Mesothelial cell of epicardium (in vitro differentiated cells): ENCODE data around the gene CEP164. TPM values are rescaled to one million over a fixed set of nuclear protein-coding genes. Genes with fewer than 3 reads are reported as not detected.

ENCODE experiments used
- DNase-seq, 2 experiments: peaks; one replicate each; pipeline ENCODE4 v3.0.0; 2021; ENCODE audit warnings: low spot score in 2 of 2; ENCODE audit not compliant: unreplicated experiment in 2 of 2
- H3K27ac Mint-ChIP-seq: 2 replicates; pipeline ENCODE4 v1.8.0; 2021; ENCODE audit warnings: mixed read lengths
- H3K27me3 Mint-ChIP-seq: 2 replicates; pipeline ENCODE4 v1.8.0; 2021; ENCODE audit warnings: low read depth, mixed read lengths
- H3K36me3 Mint-ChIP-seq: 2 replicates; pipeline ENCODE4 v1.8.0; 2021; ENCODE audit warnings: mixed read lengths
- H3K4me1 Mint-ChIP-seq: 2 replicates; pipeline ENCODE4 v1.8.0; 2021; ENCODE audit warnings: mixed read lengths
- H3K4me3 Mint-ChIP-seq: 2 replicates; pipeline ENCODE4 v1.8.0; 2021; ENCODE audit warnings: mild to moderate bottlenecking, moderate library complexity, mixed read lengths
- H3K9me3 Mint-ChIP-seq: 2 replicates; pipeline ENCODE4 v1.8.0; 2021; ENCODE audit warnings: mixed read lengths
- CTCF ChIP-seq: fragments of 200-600 bp; sonication (generic); IDR thresholded peaks from one replicate; pipeline ENCODE4 v1.5.0; 2021; ENCODE audit warnings: antibody characterized with exemption; ENCODE audit not compliant: unreplicated experiment
- total RNA-seq: library from RNA; stranded (reverse); gene quantifications from 3 replicates; pipeline ENCODE4 v1.2.1, GENCODE V29; 2021

Gene CEP164
- total RNA-seq, 1 donor from 2014 or later = 51.1 TPM

GRCh38 chr11:117411736-117412135 is 84.1 kb downstream of the CEP164 start:
- Mint-ChIP-seq H3K27me3 (no peaks in the 10 kb centered on the region), H3K9me3 (no peaks in the 10 kb centered on the region)

DNA sequence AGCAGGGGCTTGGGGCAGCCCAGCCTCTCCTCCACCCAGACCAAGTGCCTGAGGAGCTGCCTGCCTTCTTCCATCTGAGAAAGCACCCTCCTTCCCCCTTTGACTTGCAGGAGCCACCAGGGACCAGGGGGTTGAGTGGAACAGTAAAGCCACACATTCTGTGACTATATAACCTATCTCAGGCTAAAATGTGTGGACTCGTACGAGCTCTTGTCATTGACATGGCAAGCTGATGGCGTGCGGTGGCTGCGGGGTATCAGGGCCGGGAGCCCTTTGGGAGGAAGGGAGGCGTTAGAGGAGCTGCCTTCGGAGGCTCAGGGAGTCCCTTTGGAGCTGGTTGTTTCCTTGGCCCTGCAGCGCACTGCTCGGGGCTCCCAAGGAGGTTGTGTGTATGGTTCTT is 84.5 kb downstream of the CEP164 start:
- Mint-ChIP-seq H3K27me3 (no peaks in the 10 kb centered on the region), H3K4me1 (no peaks in the 10 kb centered on the region), H3K36me3 (peaks cover 26% of the 10 kb centered on the region), H3K4me3 (no peak overlapping the region), H3K9me3 (no peaks in the 10 kb centered on the region), H3K27ac (no peak overlapping the region)
- TF ChIP-seq CTCF = no peak
- DNase-seq = no peak

More at GRCh38 chr11:117411736-117412135, 84.1 kb downstream of the CEP164 start:
- no peak for TF ChIP-seq CTCF
- peaks cover 26% of the 10 kb centered on the region for H3K36me3 Mint-ChIP-seq
- H3K4me3 Mint-ChIP-seq = no peak overlapping the region
- DNase-seq = no peak
- H3K4me1 Mint-ChIP-seq = no peaks in the 10 kb centered on the region
- no peak overlapping the region for H3K27ac Mint-ChIP-seq

GRCh38 chr11:117412653-117413275 is 85.1 kb downstream of the CEP164 start:
- Mint-ChIP-seq H3K4me1 (no peaks in the 10 kb centered on the region), H3K27ac (no peak overlapping the region), H3K4me3 (no peak overlapping the region), H3K9me3 (no peaks in the 10 kb centered on the region), H3K36me3 (peaks cover 24% of the 10 kb centered on the region), H3K27me3 (no peaks in the 10 kb centered on the region)
- no peak for DNase-seq
- no peak for TF ChIP-seq CTCF

DNA sequence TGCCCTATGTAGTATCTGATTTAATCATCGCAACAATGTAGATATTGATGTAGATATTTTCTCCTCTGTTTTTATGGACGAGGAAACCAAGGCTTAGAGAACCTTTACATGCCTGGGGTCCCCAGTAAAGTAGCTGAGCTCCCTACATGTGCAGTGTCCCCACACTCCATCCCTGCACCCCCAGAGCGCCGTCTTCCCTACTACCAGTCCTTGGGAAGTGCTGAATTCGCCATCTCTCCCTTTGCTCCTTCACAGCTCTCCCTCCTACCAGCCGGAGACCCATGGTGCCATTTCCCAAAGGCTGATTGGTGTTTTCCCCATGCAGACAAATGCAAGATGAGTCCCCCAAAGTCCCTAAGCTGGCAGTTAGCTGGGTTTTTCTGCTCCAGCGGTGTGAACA is 86.0 kb downstream of the CEP164 start:
- DNase-seq = no peak
- H3K36me3 Mint-ChIP-seq = peaks cover 19% of the 10 kb centered on the region
- no peaks in the 10 kb centered on the region for H3K4me1 Mint-ChIP-seq
- no peak overlapping the region for H3K27ac Mint-ChIP-seq
- no peaks in the 10 kb centered on the region for H3K27me3 Mint-ChIP-seq
- no peak for TF ChIP-seq CTCF
- H3K9me3 Mint-ChIP-seq = no peaks in the 10 kb centered on the region
- H3K4me3 Mint-ChIP-seq = no peak overlapping the region

DNA sequence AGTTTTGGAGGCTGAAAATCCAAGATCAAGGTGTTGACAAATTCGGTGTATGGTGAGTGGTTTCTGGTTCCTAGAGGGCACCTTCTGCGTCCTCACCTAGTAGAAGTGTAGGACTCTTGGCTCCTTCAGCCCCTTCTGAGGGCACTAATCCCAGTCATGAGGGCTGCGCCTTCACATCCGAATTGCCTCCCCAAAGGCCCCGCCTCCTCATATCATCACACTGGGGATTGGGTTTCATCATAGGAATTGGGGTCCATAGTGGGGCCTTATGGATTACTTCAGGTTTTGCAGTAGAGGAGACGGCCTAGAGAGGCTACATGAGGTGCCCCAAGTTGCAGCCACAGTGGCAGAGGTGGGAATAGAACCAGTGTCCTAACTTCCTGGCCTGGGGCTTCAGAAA is 87.1 kb downstream of the CEP164 start:
- no peaks in the 10 kb centered on the region for H3K4me1 Mint-ChIP-seq
- peaks cover 12% of the 10 kb centered on the region for H3K36me3 Mint-ChIP-seq
- no peaks in the 10 kb centered on the region for H3K27me3 Mint-ChIP-seq
- no peak overlapping the region for H3K4me3 Mint-ChIP-seq
- H3K27ac Mint-ChIP-seq = no peak overlapping the region
- DNase-seq = no peak
- no peaks in the 10 kb centered on the region for H3K9me3 Mint-ChIP-seq
- TF ChIP-seq CTCF = no peak
